HG02943 (cell line): ENCODE data around the gene ASMTL.
"Not testable (repeated sequence)": the region's sequence is repeated elsewhere in the genome, so short reads cannot be mapped to it uniquely, and the experiment has no call there.

ENCODE experiments used
- ATAC-seq: cut with Tn5 transposase; IDR thresholded peaks from one replicate; pipeline ENCODE4 v1.9.1; 2021; ENCODE audit warnings: mild to moderate bottlenecking, low read depth, moderate library complexity; ENCODE audit not compliant: unreplicated experiment

The ASMTL gene

GRCh38 chrX:1440506-1440905 lies 12.2 kb downstream of the ASMTL start:
- no peak for ATAC-seq

- ATAC-seq: no peak
These were observed 17.3 kb downstream of the ASMTL start for GRCh38 chrX:1435241-1435895.

DNA sequence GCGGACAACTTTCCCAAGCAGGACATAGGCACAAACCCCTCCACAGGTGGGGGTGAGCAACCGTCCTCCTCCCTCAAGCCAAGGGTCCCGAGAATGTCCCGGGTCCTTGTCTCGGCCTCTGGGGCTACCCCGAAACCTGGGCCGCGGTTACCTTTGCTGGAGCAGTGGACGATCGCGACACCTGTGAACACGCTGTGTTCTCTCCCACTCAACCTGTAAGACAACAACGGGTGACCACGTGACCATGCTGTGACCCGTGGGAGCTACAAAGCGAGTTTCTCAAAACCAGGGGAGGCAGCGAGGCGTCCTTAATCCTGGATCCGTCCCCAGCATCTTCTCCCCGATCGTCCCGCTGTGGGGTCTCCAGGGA lies 17.9 kb downstream of the ASMTL start:
- ATAC-seq: no peak

- no peak for ATAC-seq
These were observed 18.9 kb downstream of the ASMTL start for GRCh38 chrX:1433646-1434357.

DNA sequence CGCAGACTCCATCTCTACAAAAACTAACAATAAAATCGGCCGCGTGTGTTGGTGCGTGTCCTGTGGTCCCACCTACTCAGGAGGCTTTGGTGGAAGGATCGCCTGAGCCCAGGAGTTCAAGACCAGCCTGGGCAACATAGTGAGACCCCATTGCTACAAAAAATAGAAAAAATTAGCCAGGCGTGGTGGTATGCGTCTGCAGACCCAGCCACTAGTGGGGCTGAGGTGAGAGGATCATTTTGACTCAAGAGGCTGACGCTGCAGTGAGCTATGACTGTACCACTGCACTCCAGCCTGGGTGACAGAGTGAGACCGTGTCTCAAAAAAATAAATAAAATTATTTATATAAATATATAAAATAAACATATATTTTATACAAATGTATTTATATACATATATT lies 22.3 kb downstream of the ASMTL start:
- ATAC-seq: no peak

DNA sequence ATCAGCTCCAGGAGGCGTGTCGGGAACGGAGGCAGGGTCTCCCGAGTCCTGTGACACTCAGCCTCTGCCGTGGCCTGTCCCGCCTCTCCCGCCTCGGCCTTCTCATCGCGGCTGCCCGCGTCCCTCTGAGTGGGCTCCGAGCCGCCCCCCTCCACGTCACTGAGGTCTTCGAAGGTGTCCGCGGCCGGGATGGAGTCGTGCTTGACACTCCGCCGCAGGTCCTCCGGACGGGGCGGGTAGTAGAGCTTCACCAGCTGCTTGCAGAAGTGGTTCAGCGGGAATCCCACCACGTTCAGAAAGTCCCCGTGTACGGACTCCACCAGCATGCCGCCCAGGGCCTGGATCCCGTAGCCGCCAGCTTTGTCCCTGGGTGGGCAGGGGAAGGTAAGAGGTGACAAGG lies 25.0 kb downstream of the ASMTL start:
- ATAC-seq: no peak

GRCh38 chrX:1426321-1426720 lies 26.4 kb downstream of the ASMTL start:
- not testable (repeated sequence) for ATAC-seq

DNA sequence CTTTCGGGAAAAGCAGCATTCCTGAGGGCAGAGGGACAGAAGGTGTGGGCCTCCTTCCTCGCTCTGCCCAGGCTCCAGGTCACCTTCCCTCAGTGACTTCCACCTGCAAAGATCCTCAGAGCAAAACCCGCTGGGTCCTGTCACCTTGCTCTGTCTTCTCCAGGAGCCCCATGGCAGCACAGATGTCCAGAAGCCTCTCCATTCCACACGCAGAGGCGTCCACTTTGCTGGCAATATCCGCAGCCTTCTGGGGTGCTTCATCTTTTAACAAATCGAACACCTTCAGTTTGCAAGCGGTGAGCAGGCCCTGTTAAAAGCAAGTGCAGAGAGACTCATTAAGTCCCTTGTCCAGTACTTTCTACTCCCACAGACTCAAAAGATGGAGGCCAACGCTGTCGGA lies 27.3 kb downstream of the ASMTL start:
- ATAC-seq: no peak

DNA sequence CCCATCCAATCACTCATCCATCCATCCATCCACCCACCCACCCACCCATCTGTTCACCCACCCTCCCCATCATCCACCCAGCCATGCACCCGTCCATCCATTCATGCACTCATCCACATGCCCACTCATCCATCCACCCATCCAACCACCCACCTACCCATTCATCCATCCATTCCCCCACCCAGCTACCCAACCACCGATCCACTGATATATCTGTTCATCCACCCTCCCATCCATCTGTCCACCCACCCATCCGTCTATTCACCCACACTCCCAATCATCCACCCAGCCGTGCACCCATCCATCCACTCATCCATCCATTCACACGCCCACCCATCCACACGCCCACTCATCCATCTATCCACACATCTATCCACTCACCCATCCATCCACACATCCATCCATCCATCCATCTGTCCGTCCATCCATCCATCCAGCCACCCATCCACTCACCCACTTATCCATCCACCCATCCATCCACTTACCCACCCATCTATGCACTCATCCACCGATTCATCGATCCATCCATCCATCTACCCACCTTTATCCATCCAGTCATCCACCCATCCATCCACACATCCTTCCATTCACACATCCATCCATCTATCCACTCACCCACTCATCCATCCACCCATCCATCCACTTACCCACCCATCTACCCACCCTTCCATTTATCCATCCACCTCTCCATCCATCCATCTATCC lies 28.4 kb downstream of the ASMTL start:
- ATAC-seq: no peak

- ATAC-seq: no peak
These were observed 29.5 kb downstream of the ASMTL start for GRCh38 chrX:1423215-1423614.

- ATAC-seq: no peak
These were observed 30.6 kb downstream of the ASMTL start for GRCh38 chrX:1422135-1422465.

DNA sequence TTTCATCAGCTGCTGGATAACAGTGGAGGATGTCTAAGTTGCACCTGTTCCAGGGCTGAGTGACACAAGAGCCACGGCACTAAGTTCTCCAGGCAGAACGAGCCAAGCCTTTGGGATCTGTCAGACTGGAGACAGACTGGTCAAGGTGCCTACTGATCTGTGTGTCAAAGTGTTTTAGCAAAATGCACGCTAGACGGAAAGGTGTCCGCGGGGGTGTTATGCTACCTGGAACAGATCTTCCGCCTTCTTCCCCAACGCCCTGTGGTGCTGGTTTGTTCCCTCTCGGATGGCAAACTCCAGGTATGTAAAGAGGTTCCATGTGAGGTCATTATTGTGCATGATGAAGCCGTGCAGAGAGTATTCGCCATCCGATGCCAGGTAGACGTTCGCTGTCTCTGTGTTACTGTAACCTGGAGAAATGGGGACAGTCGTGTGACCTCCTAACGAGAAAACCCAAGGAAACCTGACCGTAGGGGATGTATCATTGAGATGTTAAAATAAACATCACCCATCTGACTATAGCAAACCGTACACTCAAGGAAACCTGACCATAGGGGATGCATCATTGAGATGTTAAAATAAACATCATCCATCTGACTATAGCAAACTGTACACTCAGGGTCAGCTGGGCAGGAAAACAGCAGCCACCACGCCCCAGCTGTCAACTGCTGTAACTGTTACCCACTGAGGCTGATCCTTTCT lies 31.1 kb downstream of the ASMTL start:
- no peak for ATAC-seq

DNA sequence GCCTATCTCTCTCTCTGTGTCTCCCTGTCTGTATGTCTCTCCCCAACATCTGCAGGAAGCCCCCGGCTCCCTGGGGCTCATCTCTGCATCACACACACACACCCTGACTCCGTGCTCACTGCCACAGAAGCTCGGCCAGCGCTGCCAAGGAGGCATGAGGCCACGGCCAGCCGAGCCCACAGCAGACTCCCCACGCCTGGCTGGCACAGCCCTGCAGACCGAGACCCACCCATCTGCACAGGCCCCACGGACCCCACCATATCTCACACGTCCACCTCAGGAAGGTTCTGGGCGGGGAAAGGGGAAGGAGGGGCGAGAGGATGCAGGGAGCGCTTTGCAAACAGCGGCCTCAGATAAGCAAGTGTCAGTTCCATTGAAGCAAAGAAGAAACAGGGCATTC lies 32.3 kb downstream of the ASMTL start:
- no peak for ATAC-seq

- ATAC-seq: no peak
These were observed 33.0 kb downstream of the ASMTL start for GRCh38 chrX:1419545-1420355.

GRCh38 chrX:1418901-1419544 lies 33.7 kb downstream of the ASMTL start:
- ATAC-seq: no peak

GRCh38 chrX:1417921-1418771 lies 34.6 kb downstream of the ASMTL start:
- no peak for ATAC-seq

GRCh38 chrX:1416965-1417760 lies 35.5 kb downstream of the ASMTL start:
- no peak for ATAC-seq

DNA sequence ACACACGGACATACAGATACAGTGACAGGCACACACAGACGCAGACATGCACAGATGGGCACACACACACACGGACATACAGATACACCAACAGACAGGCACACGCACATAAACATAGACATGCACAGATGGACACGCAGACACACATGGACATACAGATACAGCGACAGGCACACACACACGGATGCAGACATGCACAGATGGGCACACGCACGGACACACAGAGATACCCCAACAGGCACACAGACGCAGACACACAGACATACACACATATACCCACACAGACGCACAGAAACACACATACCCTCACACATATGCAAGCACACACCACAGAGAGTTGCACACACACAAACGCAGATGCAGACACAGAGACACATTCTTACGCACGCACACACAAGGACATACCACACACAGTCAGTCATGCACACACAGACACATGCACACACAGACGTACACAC lies 36.4 kb downstream of the ASMTL start:
- ATAC-seq: no peak
